Stimulated activated naive CD4-positive, alpha-beta T cell (primary cell): ENCODE data around the gene GPR137B.

Experiments used
- DNase-seq, 6 experiments: peaks; one replicate each; lab custom pipeline; 2025; lab: John Stamatoyannopoulos, UW

Gene GPR137B

GRCh38 chr1:236114076-236114747, 28.1 kb upstream of the GPR137B start:
- no peak for DNase-seq

- DNase-seq: no peak
Measured at GRCh38 chr1:236117710-236118109, 24.6 kb upstream of the GPR137B start.

GRCh38 chr1:236119943-236120484, 22.3 kb upstream of the GPR137B start:
- no peak for DNase-seq

GRCh38 chr1:236120721-236121153, 21.6 kb upstream of the GPR137B start:
- peak in 1 of 6 experiments; percentile 12 for DNase-seq

GRCh38 chr1:236122176-236122575, 20.2 kb upstream of the GPR137B start:
- no peak for DNase-seq

GRCh38 chr1:236123563-236123962, 18.8 kb upstream of the GPR137B start:
- DNase-seq: no peak

GRCh38 chr1:236124965-236125364, 17.4 kb upstream of the GPR137B start:
- no peak for DNase-seq

- no peak for DNase-seq
Measured at GRCh38 chr1:236127045-236127444, 15.3 kb upstream of the GPR137B start.

GRCh38 chr1:236128646-236129178, 13.6 kb upstream of the GPR137B start:
- no peak for DNase-seq

- DNase-seq: no peak
Measured at GRCh38 chr1:236129306-236129705, 13.0 kb upstream of the GPR137B start.

- no peak for DNase-seq
Measured at GRCh38 chr1:236130372-236130771, 12.0 kb upstream of the GPR137B start.

- no peak for DNase-seq
Measured at GRCh38 chr1:236131916-236132315, 10.4 kb upstream of the GPR137B start.

- no peak for DNase-seq
Measured at GRCh38 chr1:236132420-236133046, 9.8 kb upstream of the GPR137B start.

GRCh38 chr1:236133339-236133738, 9.0 kb upstream of the GPR137B start:
- no peak for DNase-seq

GRCh38 chr1:236133802-236134201, 8.5 kb upstream of the GPR137B start:
- no peak for DNase-seq

- DNase-seq: no peak
Measured at GRCh38 chr1:236137285-236137852, 5.0 kb upstream of the GPR137B start.

GRCh38 chr1:236139495-236139894, 2.8 kb upstream of the GPR137B start:
- no peak for DNase-seq

- no peak for DNase-seq
Measured at GRCh38 chr1:236140705-236141446, 1.5 kb upstream of the GPR137B start.

- no peak for DNase-seq
Measured at GRCh38 chr1:236141447-236142252, 689 bp upstream of the GPR137B start.

- DNase-seq: peak in 2 of 6 experiments; percentile 36 to 44
Measured at GRCh38 chr1:236143104-236143948, 987 bp downstream of the GPR137B start.
